ENCODE measurements around the gene TRPV6. TPM values are rescaled to one million over a fixed set of nuclear protein-coding genes. Genes with fewer than 3 reads are reported as not detected.

Gene TRPV6
- total RNA-seq, 2 donors from 2014 or later: not detected

DNA sequence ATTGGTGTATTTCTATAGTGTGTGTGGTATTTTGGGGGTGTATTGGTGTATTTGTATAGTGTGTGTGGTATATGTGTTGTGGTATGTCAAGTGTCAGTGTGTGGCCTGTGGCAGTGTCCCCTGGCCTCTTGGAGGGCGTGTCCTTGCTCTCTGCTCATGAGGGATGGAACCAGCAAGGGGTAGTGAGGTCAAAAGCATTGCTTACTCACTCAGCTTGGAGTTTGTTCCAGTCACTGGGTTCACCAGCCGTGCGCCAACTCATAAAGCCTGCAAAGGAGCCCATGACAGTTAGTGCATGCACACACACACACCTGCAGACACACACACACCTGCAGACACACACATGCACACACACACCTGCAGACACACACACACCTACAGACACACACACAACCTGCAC, 4.3 kb upstream of the TRPV6 start:
- intact Hi-C loops (cut with DNase I): no loop called here
- no peak for DNase-seq (ENCODE audit: low spot score)

DNA sequence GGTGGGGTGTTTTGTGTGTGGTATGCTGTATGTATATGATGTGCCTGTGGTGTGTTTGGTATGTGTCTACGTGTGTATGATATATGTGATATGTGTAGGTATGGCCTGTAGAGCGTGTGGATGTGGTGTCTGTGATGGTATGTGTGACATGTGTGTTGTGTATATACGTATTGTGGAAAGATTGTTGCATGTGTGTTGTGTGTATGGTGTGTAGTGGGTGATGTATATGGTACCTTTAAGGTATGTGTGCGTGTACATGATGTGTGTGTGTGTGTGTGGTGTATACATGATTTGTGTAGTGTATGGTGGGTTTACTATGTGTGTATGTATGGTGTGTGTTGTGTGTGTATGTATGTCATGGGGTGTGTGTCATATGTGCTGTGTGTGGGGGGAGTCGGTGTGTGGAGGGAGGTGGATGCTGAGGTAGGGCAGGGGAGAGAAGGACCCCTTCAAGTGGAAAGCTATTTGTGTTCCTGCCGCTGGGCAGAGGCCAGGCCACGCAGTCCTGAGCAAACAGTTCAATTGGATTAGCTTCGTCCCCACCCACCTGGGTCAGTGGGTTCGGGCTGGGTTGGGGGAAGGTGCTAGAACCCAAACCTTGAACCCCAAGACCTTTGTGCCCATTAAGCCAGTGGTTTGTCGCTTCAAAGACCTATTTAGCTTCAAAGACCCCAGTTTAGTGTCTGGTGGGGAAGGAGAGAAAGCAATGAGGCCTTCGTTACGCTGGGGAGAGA, 1.9 kb upstream of the TRPV6 start:
- peak; percentile 54 for DNase-seq (ENCODE audit: low spot score)
- intact Hi-C loops (cut with DNase I): no loop called here

DNA sequence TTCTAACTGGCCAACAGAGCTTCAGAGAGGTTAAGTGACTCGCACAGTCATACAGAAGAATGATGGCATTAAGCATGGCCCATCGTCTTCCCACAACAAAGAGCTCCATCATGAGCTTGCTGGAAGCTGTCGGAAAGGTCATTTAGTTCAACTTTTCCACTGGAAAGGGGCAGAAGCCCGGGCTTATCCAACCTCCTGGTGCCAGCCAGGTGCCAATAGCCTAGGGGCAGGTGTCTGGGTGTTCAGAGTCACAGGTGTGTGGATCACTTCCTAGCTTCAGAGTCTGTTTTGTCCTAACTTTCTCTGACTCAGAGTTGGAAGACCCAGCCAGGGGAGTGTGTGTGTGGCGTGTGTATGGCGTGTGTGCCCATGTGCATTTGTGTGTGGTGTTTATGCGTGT, 1.3 kb upstream of the TRPV6 start:
- peak; percentile 18 for DNase-seq (ENCODE audit: low spot score)
- intact Hi-C loops (cut with DNase I): no loop called here

DNA sequence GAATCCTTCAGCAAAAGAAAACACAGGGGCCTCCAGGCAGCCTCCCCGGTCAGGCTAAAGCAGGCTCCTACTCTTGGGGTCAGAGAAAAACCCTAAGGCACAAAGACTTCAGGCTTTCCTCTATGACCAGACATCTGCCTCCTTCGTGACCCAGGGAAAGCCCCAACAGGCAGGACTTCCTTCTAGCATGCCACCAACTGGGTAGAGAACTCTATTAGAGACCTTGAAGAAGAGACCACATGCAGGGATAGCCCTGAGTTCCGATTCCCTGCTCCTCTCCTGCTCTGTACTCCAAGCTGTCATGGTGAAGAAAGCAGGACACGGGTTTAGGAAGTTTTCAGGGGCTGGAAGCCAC, 1.3 kb downstream of the TRPV6 start:
- no peak for DNase-seq (ENCODE audit: low spot score)
- intact Hi-C loops (cut with DNase I): no loop called here

DNA sequence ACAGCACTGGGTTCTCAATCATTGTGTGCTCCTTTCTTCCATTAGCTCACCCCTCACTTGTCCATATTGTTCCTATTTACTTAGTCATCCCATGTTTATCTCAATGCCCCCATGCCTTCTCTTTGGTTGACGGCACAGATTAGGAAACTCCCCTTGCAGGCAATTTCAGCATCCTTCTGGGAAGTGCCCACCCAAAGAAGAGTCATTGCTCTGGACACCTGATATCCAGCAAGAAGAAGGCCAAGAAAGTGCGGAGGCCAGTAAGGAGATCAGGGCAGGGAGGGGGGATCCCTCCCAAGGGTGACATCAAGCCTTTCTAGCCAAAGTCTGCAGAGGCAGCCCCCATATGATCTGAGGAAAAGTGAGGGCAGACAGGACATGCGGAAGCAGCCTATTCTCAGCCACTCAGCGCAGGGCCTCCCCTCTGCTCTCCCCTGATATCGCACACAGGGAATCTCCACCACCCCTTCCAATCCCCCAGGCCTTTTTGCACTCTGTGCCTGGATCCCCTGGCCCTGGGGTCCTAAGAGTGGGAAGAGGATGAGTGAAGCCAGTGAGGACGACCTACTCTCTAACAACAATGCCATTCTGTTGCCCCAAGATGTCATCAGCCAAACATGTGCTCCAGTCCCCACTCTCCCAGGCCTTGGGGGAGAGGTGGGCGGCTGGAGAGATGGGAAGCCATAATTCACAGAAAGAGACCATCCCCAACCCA, 1.8 kb downstream of the TRPV6 start:
- intact Hi-C loops (cut with DNase I): no loop called here
- peak; percentile 45 for DNase-seq (ENCODE audit: low spot score)

DNA sequence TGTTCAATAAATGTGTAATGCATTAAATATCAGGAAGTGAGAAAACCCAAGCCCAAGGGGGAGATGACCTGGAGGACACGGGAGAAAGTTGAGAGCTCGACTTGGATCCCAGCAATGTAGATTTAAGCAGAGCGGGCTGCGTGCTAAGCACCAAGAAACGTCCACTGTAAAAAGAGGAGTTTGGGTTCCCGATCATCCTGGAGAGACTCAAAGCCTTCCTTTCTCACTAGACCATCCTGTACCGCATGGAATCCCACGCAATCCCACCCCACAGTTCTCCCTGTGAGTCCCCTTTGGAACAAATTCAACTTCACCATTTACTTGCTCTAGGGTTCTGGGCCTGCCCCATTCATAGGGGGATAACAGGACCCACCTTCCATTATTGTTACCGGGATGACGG, 2.4 kb downstream of the TRPV6 start:
- DNase-seq (ENCODE audit: low spot score): peak; percentile 42
- intact Hi-C loops (cut with DNase I): no loop called here

DNA sequence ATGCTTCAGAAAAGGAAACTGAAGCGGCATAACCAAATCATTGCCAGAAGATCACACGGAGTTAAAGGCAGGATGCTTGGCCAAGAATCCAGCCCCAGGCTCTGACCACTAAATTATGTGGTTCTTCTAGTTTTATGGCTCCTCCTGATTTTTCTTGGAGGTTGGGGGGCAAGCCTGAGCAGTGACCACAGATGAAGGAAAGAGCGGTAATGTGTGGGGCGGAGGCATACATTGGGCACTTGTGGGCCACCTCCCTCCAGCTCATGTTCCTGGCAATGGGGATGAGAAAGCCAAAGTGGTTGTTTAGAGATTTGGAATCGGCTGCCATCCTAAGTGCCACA, 3.2 kb downstream of the TRPV6 start:
- no peak for DNase-seq (ENCODE audit: low spot score)
- intact Hi-C loops (cut with DNase I): no loop called here

DNA sequence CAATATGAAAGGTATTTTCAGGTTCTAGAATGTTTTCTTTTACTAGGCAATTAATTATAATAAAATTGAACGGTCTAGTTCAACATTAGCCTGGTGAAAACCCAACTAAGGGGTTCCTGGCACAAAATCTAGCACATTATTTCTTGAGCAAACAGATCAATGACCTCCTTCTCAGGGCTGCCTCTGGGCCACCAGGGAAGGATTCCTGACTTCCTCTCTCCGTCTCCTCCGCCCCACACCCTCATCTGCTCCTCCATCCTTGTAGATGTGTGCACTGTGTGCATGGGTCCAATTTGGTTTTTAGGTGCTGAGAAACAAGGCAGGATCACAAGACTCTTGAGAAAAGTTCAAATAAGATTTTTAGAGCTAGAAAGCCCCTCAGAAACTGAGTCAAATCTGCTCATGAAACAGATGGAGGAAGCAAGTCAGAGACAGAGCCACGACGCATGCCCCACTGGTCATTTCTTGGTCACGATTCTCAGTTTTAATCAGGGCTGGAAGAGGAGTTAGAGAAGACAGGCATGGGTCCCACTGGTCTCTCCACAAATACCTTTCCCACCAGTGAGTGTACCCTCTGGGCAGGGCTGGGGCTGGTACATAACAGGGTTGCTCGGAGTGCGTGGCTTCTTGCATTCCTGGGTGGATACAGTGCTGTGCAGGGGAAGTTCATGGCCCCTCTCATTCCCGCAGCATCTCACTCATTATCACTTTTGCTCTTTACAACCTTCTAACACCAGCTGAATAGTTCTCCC, 3.8 kb downstream of the TRPV6 start:
- DNase-seq (ENCODE audit: low spot score): peak; percentile 42
- intact Hi-C loops (cut with DNase I): no loop called here

DNA sequence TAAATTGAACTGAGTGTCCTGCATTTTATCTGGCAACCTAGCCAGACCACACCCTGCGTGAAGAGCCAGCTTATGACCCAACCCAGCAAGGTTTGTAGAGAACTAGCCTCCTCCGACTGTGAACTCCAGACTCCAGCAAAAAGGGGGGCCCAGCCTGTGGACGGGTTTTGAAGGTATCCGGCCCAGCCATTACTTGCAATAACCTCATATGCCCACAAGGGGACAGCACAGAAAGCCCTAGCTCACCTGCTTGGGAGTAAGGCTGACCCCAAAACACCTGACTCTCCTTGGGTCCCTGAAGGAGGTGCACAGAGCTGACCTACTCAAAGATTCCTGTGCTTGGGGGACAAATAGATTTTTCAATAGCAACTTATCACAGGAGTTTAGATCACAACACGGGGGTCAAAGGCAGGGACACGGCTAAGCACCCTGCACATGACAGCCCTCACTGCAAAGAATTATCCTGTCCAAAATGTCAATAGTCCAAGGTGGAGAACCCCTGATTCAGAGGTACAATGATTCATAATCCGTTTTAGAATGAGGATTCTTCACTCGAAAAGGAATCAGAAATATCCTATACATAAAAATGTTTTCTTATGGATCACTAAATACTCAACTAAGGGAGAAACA, 4.6 kb downstream of the TRPV6 start:
- intact Hi-C loops (cut with DNase I): no loop called here
- DNase-seq (ENCODE audit: low spot score): peak; percentile 32

DNA sequence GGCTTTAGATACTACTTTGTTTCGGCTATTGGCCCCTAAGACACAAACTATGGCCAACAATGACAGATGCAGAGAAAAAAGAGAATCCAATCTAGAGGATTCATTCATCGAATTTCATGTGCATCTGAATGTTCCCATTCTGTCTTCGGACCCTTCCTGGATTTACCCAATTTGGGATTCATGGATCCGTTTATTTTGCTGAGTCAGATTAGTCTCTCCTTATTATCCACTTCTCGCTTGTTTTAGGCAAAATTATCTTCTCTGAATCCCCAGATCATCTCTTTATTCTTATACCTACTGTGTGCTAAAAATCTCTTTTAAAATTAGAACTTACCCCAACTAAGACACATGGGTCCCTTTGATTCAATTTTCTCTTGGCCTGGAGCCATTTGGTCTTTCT, 6.5 kb downstream of the TRPV6 start:
- intact Hi-C loops (cut with DNase I): no loop called here
- DNase-seq (ENCODE audit: low spot score): no peak

DNA sequence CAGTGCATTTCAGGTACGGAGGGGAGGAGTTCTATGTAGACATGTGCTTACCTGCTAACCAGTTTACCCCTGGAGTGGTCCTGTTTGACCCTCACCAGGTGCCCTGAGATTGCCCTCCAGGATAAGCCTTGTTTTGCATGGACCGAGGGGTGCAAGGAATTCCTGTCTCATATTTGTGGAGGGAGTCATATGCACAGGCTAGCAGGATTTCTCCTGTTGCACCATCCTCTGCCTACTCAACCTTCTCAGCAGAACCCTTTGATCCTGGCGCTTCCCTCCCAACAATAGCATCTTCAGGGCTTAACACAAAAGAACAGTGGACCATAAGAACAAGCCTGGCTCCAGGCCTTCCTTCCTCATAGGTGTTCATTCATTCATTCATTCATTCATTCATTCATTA, 7.2 kb downstream of the TRPV6 start:
- intact Hi-C loops (cut with DNase I): no loop called here
- peak; percentile 31 for DNase-seq (ENCODE audit: low spot score)

DNA sequence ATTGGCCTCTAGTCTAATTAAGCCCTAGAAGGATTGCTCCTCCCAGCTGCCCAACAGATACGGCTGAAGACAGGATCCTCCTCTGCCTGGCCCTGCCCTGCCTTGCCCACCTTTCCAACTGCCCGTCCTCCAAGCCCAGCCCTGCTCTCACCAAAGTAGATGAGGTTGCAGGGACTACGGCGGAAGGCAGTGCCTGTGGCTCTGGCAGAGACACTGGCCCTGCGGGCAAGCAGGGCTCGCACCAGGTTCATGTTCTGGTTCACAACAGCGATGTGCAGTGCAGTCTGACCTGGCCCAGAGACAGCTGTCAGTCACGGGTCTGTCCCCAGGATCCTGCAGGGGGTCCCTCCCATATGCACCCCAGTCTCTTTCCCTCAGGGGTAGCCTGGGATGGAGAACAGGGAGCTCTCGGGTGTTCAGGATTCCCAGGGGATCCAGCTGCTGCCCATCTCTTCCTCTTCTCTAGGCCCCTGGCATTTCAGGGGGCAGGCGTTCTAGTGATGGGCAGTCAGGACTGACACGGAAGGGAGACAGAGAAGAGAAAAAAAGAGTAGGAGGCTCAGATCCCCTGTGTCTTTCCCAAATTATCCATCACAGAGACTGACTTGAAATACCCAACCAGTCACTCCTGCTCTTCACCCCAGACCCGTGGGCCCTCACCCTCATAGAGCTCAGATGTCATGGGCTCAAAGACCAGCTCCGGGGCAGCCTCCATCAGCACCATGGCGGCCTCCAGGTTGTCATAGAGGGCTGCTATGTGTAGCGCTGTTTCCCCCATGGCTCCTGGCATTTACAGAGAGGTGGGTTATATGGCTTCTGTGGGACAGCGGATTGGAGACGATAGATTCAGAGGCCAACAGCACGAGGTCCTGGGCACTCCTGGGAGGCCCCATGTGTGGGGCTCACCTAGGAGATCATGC, 8.3 kb downstream of the TRPV6 start:
- intact Hi-C loops (cut with DNase I): no loop called here
- DNase-seq (ENCODE audit: low spot score): peak; percentile 64

DNA sequence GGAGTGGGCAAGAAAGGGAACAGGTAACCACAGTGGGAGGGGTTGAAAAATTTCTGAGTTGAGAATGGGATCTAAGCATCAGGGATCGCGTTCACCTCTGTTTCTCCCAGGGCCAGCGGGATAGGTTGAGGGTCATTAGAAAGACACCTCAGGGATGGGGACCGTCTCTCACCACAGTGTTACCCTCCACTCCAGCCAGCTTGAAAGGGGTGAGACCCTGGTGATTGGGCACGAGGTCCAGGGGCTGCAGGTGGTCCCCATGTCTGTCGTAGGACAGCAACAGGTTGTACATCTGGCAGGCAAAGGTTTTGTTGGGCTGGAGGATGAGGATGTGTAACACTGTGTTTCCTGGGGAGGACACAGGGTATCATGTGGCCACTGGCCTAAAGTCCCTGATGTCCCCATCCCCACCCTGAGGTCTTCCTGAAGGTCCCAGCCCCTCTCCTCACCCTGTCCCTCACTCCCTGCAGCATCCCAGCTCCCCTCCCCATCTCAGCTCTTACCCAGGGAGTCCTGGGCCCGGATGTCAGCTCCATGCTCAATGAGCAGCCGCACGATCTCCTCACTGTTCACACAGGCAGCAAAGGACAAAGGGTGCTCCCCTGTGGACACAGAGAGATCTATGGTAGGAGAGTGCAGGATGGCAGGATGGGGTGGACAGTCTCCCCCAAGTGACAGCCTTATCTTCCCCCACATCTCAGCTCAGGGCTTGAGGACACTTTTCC, 9.1 kb downstream of the TRPV6 start:
- intact Hi-C loops (cut with DNase I): no loop called here
- peak; percentile 62 for DNase-seq (ENCODE audit: low spot score)

DNA sequence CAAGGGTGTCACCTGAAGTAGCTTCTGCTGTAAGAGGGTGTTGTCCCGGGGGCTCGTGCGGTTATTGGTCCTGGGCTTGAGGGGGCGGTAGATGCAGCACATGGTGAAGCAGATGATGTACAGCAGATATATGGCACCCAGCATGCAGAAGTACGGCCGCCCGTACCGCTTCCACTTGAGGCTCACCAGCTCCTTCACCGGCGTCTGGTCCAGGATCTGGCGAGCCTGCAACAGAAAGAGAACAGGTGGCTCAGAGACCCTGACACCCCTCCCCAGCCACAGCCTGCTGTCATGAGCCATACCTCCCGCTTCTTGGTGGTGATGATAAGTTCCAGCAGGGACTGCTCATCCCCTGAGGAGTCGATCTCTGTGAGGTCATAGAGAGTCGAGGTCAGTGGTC, 10.1 kb downstream of the TRPV6 start:
- intact Hi-C loops (cut with DNase I): no loop called here
- no peak for DNase-seq (ENCODE audit: low spot score)

DNA sequence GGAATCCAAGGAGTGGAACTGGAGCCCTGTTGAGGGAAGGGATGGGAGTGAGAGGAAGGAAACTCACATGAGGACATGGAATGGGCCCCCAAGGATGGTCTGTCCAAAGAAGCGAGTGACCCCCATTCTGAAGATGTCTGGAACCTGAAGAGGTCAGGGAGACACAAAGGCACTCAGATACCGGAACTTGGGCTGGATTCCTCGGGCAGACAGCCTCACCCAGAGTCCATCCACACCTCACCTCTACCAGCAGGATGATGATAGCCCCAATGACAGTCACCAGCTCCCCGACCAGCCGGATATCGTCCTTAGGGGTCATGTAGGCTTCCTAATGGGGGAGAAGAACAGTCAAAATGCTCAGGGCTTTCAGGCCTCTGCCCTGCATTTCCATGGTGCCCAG, 10.7 kb downstream of the TRPV6 start:
- DNase-seq (ENCODE audit: low spot score): no peak
- intact Hi-C loops (cut with DNase I): no loop called here

DNA sequence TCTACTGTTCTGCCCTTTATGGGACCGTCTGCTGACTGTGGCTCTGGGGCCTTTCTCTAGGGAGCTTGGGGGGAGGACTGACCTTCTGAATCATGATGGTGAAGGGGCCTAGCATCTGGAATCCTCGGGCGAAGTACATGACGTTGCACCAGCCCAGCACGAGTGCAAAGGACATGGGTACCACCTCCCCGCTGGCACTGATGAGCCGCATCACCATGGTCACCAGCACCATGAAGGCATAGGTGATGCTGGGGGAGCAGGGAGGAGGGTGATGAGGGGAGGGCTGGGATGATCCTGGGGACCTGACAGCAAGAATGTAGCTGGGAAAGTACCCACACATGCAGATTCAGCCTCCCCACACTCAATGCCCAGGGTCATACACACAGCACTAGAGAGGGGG, 11.1 kb downstream of the TRPV6 start:
- DNase-seq (ENCODE audit: low spot score): no peak
- intact Hi-C loops (cut with DNase I): no loop called here

DNA sequence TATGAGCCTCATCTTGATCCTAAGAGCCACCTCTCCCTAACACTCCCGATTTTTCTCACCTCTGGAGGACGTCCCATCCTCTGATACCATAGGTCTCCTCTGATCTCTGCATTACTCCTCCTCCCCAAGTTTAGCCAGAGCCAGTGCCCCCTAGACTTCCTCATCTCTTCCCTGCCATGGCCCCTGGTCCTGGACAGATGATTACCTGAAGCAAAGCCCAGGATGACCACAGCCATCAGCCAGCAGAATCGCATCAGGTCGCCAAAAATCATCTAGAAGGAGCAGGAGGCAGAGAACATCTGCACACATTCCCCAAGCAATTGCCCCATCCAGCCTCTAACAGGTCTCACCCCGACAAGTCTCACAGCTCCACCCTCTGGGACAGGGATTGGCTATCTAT, 11.7 kb downstream of the TRPV6 start:
- intact Hi-C loops (cut with DNase I): no loop called here
- DNase-seq (ENCODE audit: low spot score): no peak

DNA sequence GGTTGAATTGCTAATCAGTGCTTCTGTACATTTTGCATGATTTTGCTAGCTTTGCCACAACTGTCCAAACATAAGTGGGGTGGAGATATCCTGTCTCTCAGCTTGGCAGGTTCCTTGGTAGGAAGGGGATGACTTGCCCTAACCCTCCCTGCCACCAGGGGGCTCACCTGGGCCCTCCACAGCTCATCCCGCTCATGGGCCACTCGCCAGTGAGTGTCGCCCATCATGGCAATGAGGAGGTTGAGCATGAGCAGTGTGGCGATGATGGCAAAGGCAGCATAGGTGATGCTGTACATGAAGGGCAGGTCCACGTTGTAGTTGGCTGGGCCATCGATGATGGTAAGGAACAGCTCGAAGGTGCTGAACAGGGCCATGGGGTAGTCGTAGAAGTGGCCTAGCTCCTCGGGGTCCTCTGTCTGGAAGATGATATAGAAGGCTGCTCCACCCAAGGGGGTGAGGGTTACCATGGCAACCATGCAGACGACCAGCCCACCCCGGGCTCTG, 12.2 kb downstream of the TRPV6 start:
- no peak for DNase-seq (ENCODE audit: low spot score)
- intact Hi-C loops (cut with DNase I): no loop called here
